Uterus (tissue), 4 donors: ENCODE data around the gene SSTR4. TPM values are rescaled to one million over a fixed set of nuclear protein-coding genes. Genes with fewer than 3 reads are reported as not detected.

Source experiments
- DNase-seq, 2 donors: peaks; one replicate each; pipeline ENCODE4 v3.0.0-alpha.2; 2019 to 2020
- H3K27ac ChIP-seq, 2 donors: fragments of 200-600 bp; sonication (generic); 1 replicate in 1 of 2; 2 replicates in 1 of 2; pipeline ENCODE4 v1.5.1; 2016 to 2018
- H3K27me3 ChIP-seq, 2 donors: fragments of 200-600 bp; sonication (generic); one replicate each; pipeline ENCODE4 v1.5.1; 2018 to 2019; ENCODE audit warnings: control low read depth in 1 of 2
- H3K36me3 ChIP-seq, 2 donors: fragments of 200-600 bp; sonication (generic); one replicate each; pipeline ENCODE4 v1.5.1; 2019; ENCODE audit warnings: control low read depth in 1 of 2
- H3K4me1 ChIP-seq, 2 donors: fragments of 200-600 bp; sonication (generic); one replicate each; pipeline ENCODE4 v1.5.1; 2018 to 2019; ENCODE audit warnings: control low read depth in 1 of 2
- H3K4me3 ChIP-seq, 2 donors: fragments of 200-600 bp; sonication (generic); 1 replicate in 1 of 2; 2 replicates in 1 of 2; pipeline ENCODE4 v1.5.1; 2018 to 2019; ENCODE audit warnings: mild to moderate bottlenecking in 1 of 2
- H3K9me3 ChIP-seq, 2 donors: fragments of 200-600 bp; sonication (generic); one replicate each; pipeline ENCODE4 v1.5.1; 2019; ENCODE audit warnings: control low read depth in 1 of 2
- POLR2A ChIP-seq, 2 donors: fragments of 450-650 bp; IDR thresholded peaks; one replicate each; pipeline ENCODE4 v1.6.1; 2016; ENCODE audit warnings: antibody characterized with exemption in 2 of 2, mild to moderate bottlenecking in 1 of 2, moderate library complexity in 1 of 2
- intact Hi-C: fragments of 100-400 bp; cut with DNase I; formaldehyde crosslinking; loops from one replicate; pipeline ENCODE4 v1.15.1; 2023; ENCODE audit warnings: low total_unique reads
- total RNA-seq, 4 donors: library from RNA; depleted of rRNA in 3 of 4; stranded (reverse); fragments of >200 nt in 3 of 4; gene quantifications; one replicate each; pipeline versions ENCODE4 v1.1.0 to v1.2.4, GENCODE V29; 2014 to 2023
- TF ChIP-seq, protein P1 (sequence below), 4 experiments: fragments of 200-600 bp in 2 of 4; fragments of 450-650 bp in 2 of 4; sonication (generic) in 2 of 4; IDR thresholded peaks; one replicate each; pipeline ENCODE4 v1.5.1; 2016 to 2019; ENCODE audit warnings: antibody characterized with exemption in 4 of 4, mild to moderate bottlenecking in 2 of 4, moderate library complexity in 1 of 4
- donor health status: DM: yes; HTN: yes; CAD: no.

Gene SSTR4
- total RNA-seq, 4 donors from 2014 or later = not detected

DNA sequence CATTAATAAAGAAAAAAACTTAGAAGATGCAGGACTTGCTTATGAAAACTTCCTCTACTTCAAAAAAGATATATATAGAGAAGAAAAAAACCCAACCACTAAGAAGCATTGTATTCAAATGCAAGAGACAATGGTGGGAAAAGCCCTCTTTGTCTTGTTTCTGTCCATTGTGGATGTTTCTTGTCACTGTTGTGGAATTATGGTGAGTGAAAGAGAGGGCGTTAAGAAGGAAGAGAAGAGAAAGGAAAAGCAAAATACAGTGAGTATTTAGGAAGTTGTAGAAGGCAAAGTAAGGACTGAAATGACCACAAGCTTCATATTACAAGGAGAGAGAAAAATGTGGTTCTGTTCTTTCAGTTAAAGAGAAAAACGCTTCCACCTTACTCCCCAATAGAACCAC is 28.5 kb downstream of the SSTR4 start:
- H3K27ac ChIP-seq = no peak overlapping the region
- H3K9me3 ChIP-seq = no peaks in the 10 kb centered on the region
- intact Hi-C loops = no loop called here
- no peak for DNase-seq
- no peaks in the 10 kb centered on the region for H3K36me3 ChIP-seq
- H3K4me3 ChIP-seq = no peak overlapping the region
- H3K27me3 ChIP-seq = no peaks in the 10 kb centered on the region
- TF ChIP-seq POLR2A (IDR thresholded peaks at IDR 0.05) = no peak
- TF ChIP-seq, protein P1, sequence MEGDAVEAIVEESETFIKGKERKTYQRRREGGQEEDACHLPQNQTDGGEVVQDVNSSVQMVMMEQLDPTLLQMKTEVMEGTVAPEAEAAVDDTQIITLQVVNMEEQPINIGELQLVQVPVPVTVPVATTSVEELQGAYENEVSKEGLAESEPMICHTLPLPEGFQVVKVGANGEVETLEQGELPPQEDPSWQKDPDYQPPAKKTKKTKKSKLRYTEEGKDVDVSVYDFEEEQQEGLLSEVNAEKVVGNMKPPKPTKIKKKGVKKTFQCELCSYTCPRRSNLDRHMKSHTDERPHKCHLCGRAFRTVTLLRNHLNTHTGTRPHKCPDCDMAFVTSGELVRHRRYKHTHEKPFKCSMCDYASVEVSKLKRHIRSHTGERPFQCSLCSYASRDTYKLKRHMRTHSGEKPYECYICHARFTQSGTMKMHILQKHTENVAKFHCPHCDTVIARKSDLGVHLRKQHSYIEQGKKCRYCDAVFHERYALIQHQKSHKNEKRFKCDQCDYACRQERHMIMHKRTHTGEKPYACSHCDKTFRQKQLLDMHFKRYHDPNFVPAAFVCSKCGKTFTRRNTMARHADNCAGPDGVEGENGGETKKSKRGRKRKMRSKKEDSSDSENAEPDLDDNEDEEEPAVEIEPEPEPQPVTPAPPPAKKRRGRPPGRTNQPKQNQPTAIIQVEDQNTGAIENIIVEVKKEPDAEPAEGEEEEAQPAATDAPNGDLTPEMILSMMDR (IDR thresholded peaks at IDR 0.05) = no peak
- peaks cover 0 to 9% of the 10 kb centered on the region in 2 donors for H3K4me1 ChIP-seq

DNA sequence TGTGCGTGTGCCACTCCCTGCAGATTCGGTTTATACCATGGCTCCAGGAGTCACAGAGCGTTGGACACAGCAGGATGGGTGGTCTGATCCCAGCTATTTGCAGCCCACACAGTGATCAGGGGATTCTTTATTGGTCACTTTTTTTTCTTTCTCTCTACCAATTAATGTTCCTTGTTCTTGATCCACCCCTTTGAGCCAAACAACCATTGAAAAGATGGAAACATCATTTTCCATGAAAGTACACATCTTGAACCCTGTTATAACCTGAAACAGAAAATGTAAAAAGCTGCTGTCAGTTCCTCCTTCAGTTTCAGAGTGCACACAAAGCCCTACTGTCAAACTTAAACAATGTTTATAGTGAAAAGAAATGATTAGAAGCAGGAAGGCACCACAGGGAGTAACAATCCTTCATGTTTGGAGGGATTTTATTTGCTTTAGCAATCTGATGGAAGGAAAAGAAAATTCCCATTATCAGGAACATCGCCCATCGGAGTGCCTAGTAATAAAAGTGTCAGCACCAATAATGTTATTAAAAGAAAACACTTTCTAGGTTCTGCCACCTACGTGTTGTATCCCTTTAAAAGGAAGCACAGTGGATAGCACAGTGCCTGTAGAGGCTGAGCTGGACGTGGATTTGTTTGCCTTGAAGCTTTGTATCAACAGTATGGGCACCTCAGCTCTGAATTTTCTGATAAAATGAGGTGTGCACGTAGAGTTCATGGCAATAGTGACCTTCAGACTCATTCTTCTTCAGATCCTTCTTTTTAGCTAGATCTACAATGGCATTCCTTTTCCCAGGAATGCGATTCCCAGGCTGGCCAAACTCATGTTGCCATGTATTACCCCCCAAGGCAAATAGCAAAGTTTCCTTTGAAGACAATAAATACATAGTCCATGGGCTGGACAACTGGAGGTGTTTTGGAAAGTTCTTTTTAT is 30.4 kb downstream of the SSTR4 start:
- H3K4me3 ChIP-seq = no peak overlapping the region
- H3K27me3 ChIP-seq = no peaks in the 10 kb centered on the region
- H3K4me1 ChIP-seq = peaks cover 0 to 9% of the 10 kb centered on the region in 2 donors
- no peak for DNase-seq
- no peaks in the 10 kb centered on the region for H3K36me3 ChIP-seq
- intact Hi-C loops = no loop called here
- no peaks in the 10 kb centered on the region for H3K9me3 ChIP-seq
- no peak for TF ChIP-seq POLR2A (IDR thresholded peaks at IDR 0.05)
- TF ChIP-seq, protein P1 (IDR thresholded peaks at IDR 0.05) = no peak
- no peak overlapping the region for H3K27ac ChIP-seq

DNA sequence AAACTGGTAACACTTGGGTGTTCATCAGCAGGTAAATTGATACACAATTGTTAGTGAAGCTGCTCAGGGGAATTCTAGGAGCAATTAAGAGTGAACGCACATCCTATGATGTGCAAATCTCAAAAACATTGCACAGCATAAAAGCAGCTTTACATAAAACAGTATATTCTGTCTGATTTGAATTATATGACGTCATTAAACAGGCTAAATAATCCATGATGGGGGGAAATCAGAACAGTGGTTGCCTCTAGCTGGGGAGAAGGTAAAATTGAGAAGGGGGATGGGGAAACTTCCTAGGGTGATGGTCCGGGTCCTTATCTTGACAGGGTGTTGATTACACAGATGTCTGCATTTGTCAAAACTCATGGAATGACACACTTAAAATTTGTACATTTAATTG is 31.7 kb downstream of the SSTR4 start:
- no peak for DNase-seq
- TF ChIP-seq POLR2A (IDR thresholded peaks at IDR 0.05) = no peak
- TF ChIP-seq, protein P1 (IDR thresholded peaks at IDR 0.05) = no peak
- Histone ChIP-seq H3K36me3 (no peaks in the 10 kb centered on the region), H3K9me3 (no peaks in the 10 kb centered on the region), H3K4me1 (no peaks in the 10 kb centered on the region), H3K27ac (no peak overlapping the region), H3K4me3 (no peak overlapping the region), H3K27me3 (no peaks in the 10 kb centered on the region)
- intact Hi-C loops = no loop called here

GRCh38 chr20:23068283-23068682 is 33.2 kb downstream of the SSTR4 start:
- H3K27me3 ChIP-seq = no peaks in the 10 kb centered on the region
- no peaks in the 10 kb centered on the region for H3K4me1 ChIP-seq
- no peaks in the 10 kb centered on the region for H3K9me3 ChIP-seq
- intact Hi-C loops = no loop called here
- no peaks in the 10 kb centered on the region for H3K36me3 ChIP-seq
- H3K27ac ChIP-seq = no peak overlapping the region
- H3K4me3 ChIP-seq = no peak overlapping the region
- no peak for TF ChIP-seq POLR2A (IDR thresholded peaks at IDR 0.05)
- TF ChIP-seq, protein P1 (IDR thresholded peaks at IDR 0.05) = no peak
- DNase-seq = no peak

GRCh38 chr20:23069108-23069507 is 34.0 kb downstream of the SSTR4 start:
- no peaks in the 10 kb centered on the region for H3K27me3 ChIP-seq
- TF ChIP-seq, protein P1 (IDR thresholded peaks at IDR 0.05) = no peak
- no peak for TF ChIP-seq POLR2A (IDR thresholded peaks at IDR 0.05)
- DNase-seq = no peak
- H3K27ac ChIP-seq = no peak overlapping the region
- no peaks in the 10 kb centered on the region for H3K9me3 ChIP-seq
- H3K4me3 ChIP-seq = no peak overlapping the region
- intact Hi-C loops = no loop called here
- H3K36me3 ChIP-seq = no peaks in the 10 kb centered on the region
- no peaks in the 10 kb centered on the region for H3K4me1 ChIP-seq
